HG02870 (cell line): Measurements from ENCODE around the gene ZNF778.

ENCODE experiments used
- ATAC-seq: cut with Tn5 transposase; IDR thresholded peaks from one replicate; pipeline ENCODE4 v1.9.1; 2021; ENCODE audit warnings: mild to moderate bottlenecking, moderate library complexity; ENCODE audit not compliant: unreplicated experiment

The ZNF778 gene

GRCh38 chr16:89217388-89218191 is at the start of gene ZNF778:
Gene ZNF778 (plus strand): TSS chr16:89217703. CDS start chr16:89221128, 3,425 bp downstream.
- ATAC-seq: peak; percentile 81

- ATAC-seq: no peak
These were observed 48.9 kb upstream of the ZNF778 start for GRCh38 chr16:89168381-89169189.

GRCh38 chr16:89169778-89170177 is 47.7 kb upstream of the ZNF778 start:
- ATAC-seq: no peak

- no peak for ATAC-seq
These were observed 46.9 kb upstream of the ZNF778 start for GRCh38 chr16:89170346-89171215.

GRCh38 chr16:89171216-89172170 is 46.0 kb upstream of the ZNF778 start, which contains the start of gene CDH15:
Gene CDH15 (plus strand): TSS chr16:89171748. CDS start chr16:89171832, 84 bp downstream.
- peak; percentile 72 for ATAC-seq

GRCh38 chr16:89172171-89172527 is 45.4 kb upstream of the ZNF778 start:
- no peak for ATAC-seq

- no peak for ATAC-seq
These were observed 44.9 kb upstream of the ZNF778 start for GRCh38 chr16:89172528-89173173.

- no peak for ATAC-seq
These were observed 44.2 kb upstream of the ZNF778 start for GRCh38 chr16:89173174-89173921.

GRCh38 chr16:89174055-89174827 is 43.3 kb upstream of the ZNF778 start:
- no peak for ATAC-seq

- ATAC-seq: no peak
These were observed 42.6 kb upstream of the ZNF778 start for GRCh38 chr16:89174877-89175276.

GRCh38 chr16:89175280-89176146 is 42.0 kb upstream of the ZNF778 start:
- no peak for ATAC-seq

- no peak for ATAC-seq
These were observed 41.3 kb upstream of the ZNF778 start for GRCh38 chr16:89176147-89176690.

- no peak for ATAC-seq
These were observed 40.8 kb upstream of the ZNF778 start for GRCh38 chr16:89176717-89177116.

- ATAC-seq: no peak
These were observed 40.0 kb upstream of the ZNF778 start for GRCh38 chr16:89177501-89177900.

GRCh38 chr16:89178453-89179147 is 38.9 kb upstream of the ZNF778 start:
- ATAC-seq: no peak

- no peak for ATAC-seq
These were observed 38.4 kb upstream of the ZNF778 start for GRCh38 chr16:89179148-89179484.
